Activated CD8-positive, alpha-beta memory T cell treated with anti-CD3 and anti-CD28 coated beads for 4 hours (primary cell): ENCODE measurements around the gene ANKRD16.
"Not testable (repeated sequence)": the region's sequence is repeated elsewhere in the genome, so short reads cannot be mapped to it uniquely, and the experiment has no call there.

Source experiments
- DNase-seq, 2 donors: peaks; one replicate each; pipeline ENCODE4 v3.0.0-alpha.2; 2020; ENCODE audit warnings: low read depth in 2 of 2

The ANKRD16 gene

GRCh38 chr10:5876181-5876768 is 13.4 kb downstream of the ANKRD16 start:
- no peak for DNase-seq

DNA sequence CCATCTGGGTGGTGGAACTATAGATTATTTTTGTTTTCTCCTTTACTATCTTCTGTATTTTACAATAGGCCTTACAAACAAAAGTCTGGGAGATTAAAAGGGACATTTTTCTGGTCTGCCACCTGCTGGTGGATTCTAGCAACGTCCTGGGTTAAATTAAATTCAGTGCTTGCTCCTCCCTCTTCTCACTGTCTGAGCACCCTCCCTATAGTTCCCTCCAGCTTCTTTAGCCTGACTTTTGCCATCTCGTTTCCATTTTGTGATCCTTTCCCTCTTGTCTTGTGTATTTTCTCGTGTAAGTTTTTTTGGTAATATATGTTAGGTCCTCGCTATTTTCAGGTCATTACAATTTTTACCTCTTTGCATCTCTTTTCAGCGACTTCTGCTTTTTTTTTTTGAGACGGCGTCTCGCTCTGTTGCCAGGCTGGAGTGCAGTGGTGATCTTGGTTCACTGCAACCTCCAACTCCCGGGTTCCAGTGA is 16.1 kb downstream of the ANKRD16 start:
- DNase-seq = peak in 1 of 2 donors; percentile 29

- DNase-seq = no peak
These were observed 18.1 kb downstream of the ANKRD16 start for GRCh38 chr10:5871596-5871995.

GRCh38 chr10:5869156-5869555 is 20.5 kb downstream of the ANKRD16 start:
- no peak for DNase-seq

DNA sequence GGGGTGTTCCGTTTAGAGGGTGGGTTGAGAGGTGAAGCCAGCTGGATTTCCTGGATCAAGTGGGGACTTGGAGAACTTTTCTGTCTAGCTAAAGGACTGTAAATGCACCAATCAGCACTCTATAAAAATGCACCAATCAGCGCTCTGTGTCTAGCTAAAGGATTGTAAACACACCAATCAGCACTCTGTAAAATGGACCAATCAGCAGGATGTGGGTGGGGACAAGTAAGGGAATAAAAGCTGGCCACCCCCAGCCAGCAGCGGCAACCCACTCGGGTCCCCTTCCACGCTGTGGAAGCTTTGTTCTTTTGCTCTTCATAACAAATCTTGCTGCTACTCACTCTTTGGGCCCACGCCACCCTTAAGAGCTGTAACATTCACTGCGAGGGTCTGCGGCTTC is 21.3 kb downstream of the ANKRD16 start:
- not testable (repeated sequence) for DNase-seq

DNA sequence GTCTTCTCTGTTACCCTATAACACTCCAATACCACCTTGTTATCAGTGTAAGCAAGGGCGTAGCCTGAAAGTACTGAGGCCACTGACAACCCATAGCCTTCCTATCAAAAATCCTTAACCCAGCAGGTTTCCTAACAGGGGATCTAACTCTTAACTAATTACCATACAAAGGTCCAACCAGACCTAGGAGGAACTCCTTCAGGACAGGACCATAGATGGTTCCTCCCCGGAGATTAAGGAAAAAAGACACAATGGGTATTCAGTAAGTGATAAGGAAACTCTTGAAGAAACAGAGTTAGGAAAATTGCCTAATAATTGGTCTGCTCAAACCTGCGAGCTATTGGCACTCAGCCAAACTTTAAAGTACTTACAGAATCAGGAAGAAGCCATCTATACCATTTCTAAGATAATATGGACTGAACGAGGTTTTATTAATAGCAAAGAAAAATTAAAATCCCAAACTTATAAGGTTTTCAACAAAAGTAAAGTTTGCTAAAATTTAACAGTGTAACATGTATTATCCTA is 22.5 kb downstream of the ANKRD16 start:
- DNase-seq = not testable (repeated sequence)

GRCh38 chr10:5866451-5867081 is 23.1 kb downstream of the ANKRD16 start:
- not testable (repeated sequence) for DNase-seq

GRCh38 chr10:5862981-5863685 is 26.6 kb downstream of the ANKRD16 start:
- DNase-seq = not testable (repeated sequence)

DNA sequence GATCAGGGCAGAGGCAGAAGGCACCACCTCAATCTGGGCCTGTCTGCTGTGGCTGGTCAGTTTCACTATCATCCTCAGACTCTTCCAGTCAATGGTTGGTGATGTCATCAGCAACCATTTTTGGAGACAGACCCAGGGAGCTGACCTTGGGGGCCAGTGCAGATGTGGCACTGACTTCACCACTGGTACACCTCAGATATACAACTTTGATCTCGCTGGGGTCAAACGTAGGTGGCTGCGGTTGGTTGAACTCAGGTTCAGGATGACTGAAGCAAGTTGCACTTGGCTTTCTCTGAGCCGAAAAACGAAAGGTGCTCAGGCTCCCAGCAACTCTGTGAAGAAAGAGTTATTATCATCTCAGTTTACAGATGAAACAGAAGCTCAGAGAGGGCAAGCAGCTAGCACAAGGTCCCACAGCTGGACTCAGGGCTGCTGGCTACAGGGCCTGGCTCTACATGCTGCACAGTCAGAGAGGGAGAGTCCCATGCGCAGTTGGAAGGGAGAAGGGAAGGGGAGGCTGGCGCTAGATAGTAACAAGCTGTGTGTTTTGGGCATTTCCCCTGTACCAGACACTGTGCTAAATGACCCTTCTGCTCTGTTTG is 27.2 kb downstream of the ANKRD16 start:
- DNase-seq = no peak

- no peak for DNase-seq
These were observed 29.6 kb downstream of the ANKRD16 start for GRCh38 chr10:5860066-5860465.

GRCh38 chr10:5858811-5859210 is 30.9 kb downstream of the ANKRD16 start:
- no peak for DNase-seq

- no peak for DNase-seq
These were observed 33.0 kb downstream of the ANKRD16 start for GRCh38 chr10:5856701-5857004.

DNA sequence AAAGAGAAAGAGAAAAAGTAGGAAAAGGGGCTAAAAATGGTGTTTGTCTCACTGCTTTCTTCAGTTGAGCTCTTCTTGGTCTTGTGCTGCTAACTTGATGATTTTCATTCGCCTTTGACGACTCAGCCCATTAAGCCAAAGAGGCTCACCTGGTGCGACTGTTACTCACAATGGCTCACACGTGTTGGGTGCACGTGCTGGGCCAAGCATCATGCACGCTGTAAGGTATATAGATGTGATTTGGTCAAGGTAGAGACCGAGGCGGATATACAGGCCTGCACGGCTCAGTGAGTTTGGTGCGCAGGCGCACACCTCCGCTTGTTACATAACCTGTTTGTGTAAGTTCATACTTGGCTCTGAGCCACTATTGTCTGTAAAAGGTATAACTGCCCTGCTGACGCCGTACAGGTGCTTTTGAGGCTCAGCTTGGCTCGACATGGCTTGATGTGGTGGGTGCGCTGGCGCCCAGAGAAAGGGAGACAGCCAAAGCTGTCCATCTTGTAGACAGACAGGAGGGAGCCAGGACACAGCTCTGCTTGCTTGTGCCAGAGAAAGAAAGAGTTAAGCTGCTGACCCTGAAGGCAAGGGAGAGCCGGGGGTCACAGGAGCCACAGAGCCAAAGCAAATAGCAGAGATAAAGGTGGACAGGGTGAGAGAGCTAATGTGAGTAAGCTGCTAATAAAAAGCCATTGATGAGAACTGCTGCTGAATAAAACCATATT is 33.6 kb downstream of the ANKRD16 start:
- no peak for DNase-seq

- no peak for DNase-seq
These were observed 35.6 kb downstream of the ANKRD16 start for GRCh38 chr10:5854131-5854475.

DNA sequence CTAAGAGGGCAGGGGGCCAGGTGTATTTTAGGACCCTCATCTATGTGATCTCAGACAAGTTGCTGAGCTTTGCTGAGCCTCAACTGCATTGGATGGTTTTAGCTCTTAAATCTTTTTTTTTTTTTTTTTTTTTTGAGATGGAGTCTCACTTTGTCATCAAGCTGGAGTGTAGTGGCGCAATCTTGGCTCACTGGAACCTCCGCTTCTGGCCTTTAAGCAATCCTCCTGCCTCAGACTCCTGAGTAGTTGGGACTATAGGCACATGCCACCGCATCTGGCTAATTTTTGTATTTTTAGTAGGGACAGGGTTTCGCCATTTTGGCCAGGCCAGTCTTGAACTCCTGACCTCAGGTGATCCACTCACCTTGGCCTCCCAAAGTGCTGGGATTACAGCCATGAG is 43.0 kb downstream of the ANKRD16 start:
- DNase-seq = not testable (repeated sequence)

- DNase-seq = no peak
These were observed 45.2 kb downstream of the ANKRD16 start for GRCh38 chr10:5844345-5845055.

- DNase-seq = no peak
These were observed 45.9 kb downstream of the ANKRD16 start for GRCh38 chr10:5843686-5844344.

DNA sequence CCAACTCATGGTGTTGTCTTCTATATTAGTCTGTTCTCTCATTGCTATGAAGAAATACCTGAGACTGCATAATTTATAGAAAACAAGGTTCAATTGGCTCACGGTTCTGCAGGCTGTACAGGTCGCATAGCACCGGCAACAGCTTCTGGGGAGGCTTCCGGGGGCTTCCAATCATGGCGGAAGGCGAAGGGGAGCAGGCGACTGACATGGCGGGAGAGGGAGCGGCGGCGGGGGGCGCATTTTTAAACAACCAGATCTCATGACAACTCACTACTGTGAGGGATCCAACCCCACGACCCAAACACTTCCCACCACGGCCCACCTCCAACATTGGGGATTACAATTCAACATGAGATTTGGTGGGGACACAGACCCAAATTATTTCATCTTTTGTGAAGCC is 47.7 kb downstream of the ANKRD16 start:
- DNase-seq = no peak

DNA sequence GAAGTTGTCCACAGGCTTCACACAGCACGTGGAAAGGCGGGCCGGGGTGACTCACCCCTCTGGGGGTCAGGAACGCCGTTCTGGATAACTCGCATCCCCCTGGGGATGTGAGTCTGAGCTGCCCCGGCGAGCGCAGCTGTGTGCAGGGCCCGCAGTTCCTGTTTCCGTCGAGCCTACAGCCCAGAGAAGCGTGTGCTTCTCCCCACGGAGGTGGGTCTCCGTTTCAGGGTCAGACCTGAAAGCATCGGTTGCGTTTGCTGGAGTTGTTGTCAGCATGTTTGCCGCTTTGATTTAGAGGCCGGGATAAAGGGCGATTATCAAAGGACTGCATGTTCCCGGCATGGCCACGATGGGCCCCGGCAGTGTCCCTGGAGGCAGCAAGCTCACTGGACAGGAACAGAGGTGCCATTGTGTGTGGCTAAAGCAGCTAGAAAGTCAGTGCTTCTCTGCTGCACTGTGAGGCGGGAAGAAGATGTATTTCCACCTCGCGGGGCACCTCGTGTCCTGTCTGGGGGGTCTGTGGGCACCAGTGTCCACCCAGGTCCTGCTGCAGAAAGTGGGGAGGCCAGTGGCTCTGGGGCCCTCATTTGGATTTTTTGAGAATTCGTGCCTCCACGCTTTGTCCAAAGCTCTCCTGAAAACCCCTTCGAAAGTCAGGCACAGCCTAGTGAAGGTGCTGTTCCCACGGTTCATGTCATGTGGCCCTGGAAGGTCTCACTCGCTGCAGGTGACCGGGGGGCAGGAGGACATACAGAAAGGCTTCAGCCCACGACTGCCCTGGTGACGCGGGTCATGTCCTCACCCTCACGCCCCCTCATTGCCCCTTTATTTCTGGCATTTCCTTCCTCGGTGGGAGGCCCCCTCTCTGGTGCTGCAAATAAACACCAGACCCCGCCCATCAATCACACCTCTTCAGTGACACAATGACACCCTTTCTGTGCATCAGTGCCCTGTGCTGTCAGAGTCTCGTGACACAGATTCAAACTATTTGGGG is 49.1 kb downstream of the ANKRD16 start:
- DNase-seq = no peak

DNA sequence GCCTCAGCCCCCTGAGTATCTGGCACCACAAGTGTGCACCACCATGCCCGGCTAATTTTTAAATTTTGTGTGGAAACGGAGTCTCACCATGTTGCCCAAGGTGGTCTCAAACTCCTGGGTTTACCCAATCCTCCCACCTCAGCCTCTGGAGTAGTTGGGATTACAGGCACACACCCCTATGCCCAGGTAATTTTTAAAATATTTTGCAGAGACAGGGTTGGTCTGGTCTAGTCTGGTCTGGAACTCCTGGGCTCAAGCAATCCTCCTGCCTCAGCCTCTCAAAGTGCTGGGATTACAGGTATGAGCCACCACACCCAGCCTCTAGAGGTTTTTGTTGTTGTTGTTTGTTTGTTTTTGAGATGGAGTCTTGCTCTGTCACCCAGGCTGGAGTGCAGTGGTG is 53.5 kb downstream of the ANKRD16 start:
- DNase-seq = not testable (repeated sequence)
